ENCODE results near the gene SCYGR4. TPM values are rescaled to one million over a fixed set of nuclear protein-coding genes. Genes with fewer than 3 reads are reported as not detected.
"Not testable (repeated sequence)": the region's sequence is repeated elsewhere in the genome, so short reads cannot be mapped to it uniquely, and the experiment has no call there.

The SCYGR4 gene
- total RNA-seq, 1 donor from 2014 or later = not detected

GRCh38 chr2:227661025-227661649, 43.8 kb downstream of the SCYGR4 start:
- intact Hi-C loops (cut with micrococcal nuclease) = no loop called here
- DNase-seq = no peak
- ATAC-seq = no peak

GRCh38 chr2:227661827-227662226, 44.5 kb downstream of the SCYGR4 start:
- DNase-seq (no peak), ATAC-seq (no peak)
- intact Hi-C loops (cut with micrococcal nuclease) = no loop called here

GRCh38 chr2:227665189-227665940, 48.1 kb downstream of the SCYGR4 start:
- ATAC-seq = no peak
- no peak for DNase-seq
- intact Hi-C loops (cut with micrococcal nuclease) = no loop called here

- DNase-seq; intact Hi-C loops (cut with micrococcal nuclease); ATAC-seq: not testable (repeated sequence)
Measured at GRCh38 chr2:227666631-227667170, 49.4 kb downstream of the SCYGR4 start, which contains the start of gene SCYGR5. TSS of gene SCYGR5 (plus strand) at chr2:227666804. CDS start at chr2:227666804, 0 bp downstream.

Other genes starting within 250 kb of the SCYGR4 start
- gene TM4SF20, start 238.2 kb upstream of the SCYGR4 start, total RNA-seq = not detected
- not detected for gene SCYGR1, start 229.5 kb upstream of the SCYGR4 start, total RNA-seq
- 55.2 TPM for gene AGFG1, start 145.3 kb upstream of the SCYGR4 start, total RNA-seq
- not detected for gene SCYGR2, start 18.6 kb upstream of the SCYGR4 start, total RNA-seq
- gene SCYGR3, start 2.7 kb upstream of the SCYGR4 start, total RNA-seq = not detected
- not detected for gene SCYGR5, start 49.3 kb downstream of the SCYGR4 start, total RNA-seq
- 1.2 TPM for gene SLC19A3, start 100.5 kb downstream of the SCYGR4 start, total RNA-seq
- not detected for gene SCYGR6, start 107.3 kb downstream of the SCYGR4 start, total RNA-seq
- gene SCYGR7, start 110.8 kb downstream of the SCYGR4 start, total RNA-seq = not detected
- gene SCYGR8, start 128.4 kb downstream of the SCYGR4 start, total RNA-seq = not detected
- gene CCL20, start 196.3 kb downstream of the SCYGR4 start, total RNA-seq = not detected

All from left ventricle myocardium superior (tissue), 1 donor.